Fibroblast of peridontal ligament (primary cell): ENCODE data around the gene HOMER2.

Experiments used
- DNase-seq: peaks from one replicate; pipeline ENCODE4 v3.0.0-alpha.2; 2010; ENCODE audit errors: extremely low read depth

HOMER2 gene

DNA sequence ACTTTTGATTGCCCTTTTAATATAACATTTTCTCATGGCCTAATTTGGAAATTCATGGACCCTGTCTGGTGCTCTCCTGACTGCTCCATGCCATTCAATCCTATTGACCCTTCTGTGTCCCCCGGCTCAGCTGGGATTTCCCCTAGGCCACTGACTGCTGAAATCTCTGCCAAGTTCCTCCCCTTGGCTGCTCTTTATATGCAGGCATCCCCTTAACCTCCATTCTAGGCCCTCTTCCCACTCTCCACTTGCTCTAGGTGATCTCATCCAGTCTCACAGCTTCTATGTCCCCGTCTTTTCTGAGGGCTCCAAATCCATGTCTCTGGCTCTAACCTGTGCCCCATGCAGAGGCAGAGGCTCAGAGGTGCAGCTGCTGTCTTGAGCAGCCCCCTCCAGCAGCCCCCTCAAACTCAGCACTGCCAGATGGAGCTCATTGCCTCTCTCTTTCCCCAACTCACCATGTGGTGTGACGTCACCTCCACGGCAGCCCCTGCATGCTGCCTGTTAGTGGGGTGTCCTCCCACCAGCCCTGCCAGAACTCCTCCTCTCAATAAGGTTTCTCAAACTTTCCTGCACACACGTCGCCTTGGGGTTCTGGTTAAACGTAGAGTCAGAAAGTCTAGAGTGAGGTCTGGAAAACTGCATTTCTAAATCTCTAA is 153.2 kb downstream of the HOMER2 start:
- DNase-seq, result no peak
